Endothelial cell of umbilical vein (primary cell): ENCODE results near the gene SORCS2. TPM values are rescaled to one million over a fixed set of nuclear protein-coding genes. Genes with fewer than 3 reads are reported as not detected.

Experiments
- BruUV-seq: library from RNA; stranded (reverse); fragments of 400-500 nt; replicated peaks from 2 replicates; lab custom pipeline; 2021; lab: Mats Ljungman, UMichigan
- CTCF ChIA-PET: fragments of 300-600, 350-600 bp; sonication (Branson Sonifier 250); formaldehyde crosslinking; loops from one replicate; lab custom pipeline; 2021; ENCODE audit warnings: antibody characterized with exemption, inconsistent platforms; lab: Charles Lee
- POLR2A ChIA-PET: fragments of 300-600, 350-600 bp; sonication (Branson Sonifier 250); formaldehyde crosslinking; loops from one replicate; lab custom pipeline; 2021; ENCODE audit warnings: antibody characterized with exemption, inconsistent platforms; lab: Charles Lee
- DNase-seq: peaks from one replicate; pipeline ENCODE4 v3.0.0-alpha.2; 2011; ENCODE audit warnings: low read depth, low spot score
- FAIRE-seq: peaks from 2 replicates; lab custom pipeline; 2011; peaks lifted over from hg19 to GRCh38; lab: Jason Lieb, UNC
- H2AFZ ChIP-seq: 2 replicates; pipeline ENCODE4 v1.6.0; 2012; ENCODE audit warnings: low read depth, low read length, control low read depth, inconsistent platforms
- H3K27ac ChIP-seq: 2 replicates; pipeline ENCODE4 v1.5.1; 2011; ENCODE audit warnings: low read depth, mild to moderate bottlenecking, control low read depth, low read length, moderate library complexity; ENCODE audit not compliant: insufficient read depth
- H3K27me3 ChIP-seq, 2 experiments: 2 replicates each; pipeline versions ENCODE4 v1.6.0 to v1.6.1; 2011; ENCODE audit warnings: low read length in 2 of 2, mixed read lengths in 1 of 2; ENCODE audit not compliant: control insufficient read depth in 2 of 2, insufficient read depth in 2 of 2
- H3K36me3 ChIP-seq, 2 experiments: 2 replicates in 1 of 2; 3 replicates in 1 of 2; pipeline ENCODE4 v1.5.1; 2011; ENCODE audit warnings: low read length in 2 of 2, mild to moderate bottlenecking in 1 of 2, moderate library complexity in 1 of 2; ENCODE audit not compliant: control insufficient read depth in 2 of 2, insufficient read depth in 2 of 2; ENCODE audit errors: extremely low read depth in 1 of 2
- H3K4me1 ChIP-seq: 3 replicates; pipeline ENCODE4 v1.5.1; 2011; ENCODE audit warnings: mild to moderate bottlenecking, low read length; ENCODE audit not compliant: control insufficient read depth, insufficient read depth; ENCODE audit errors: extremely low read depth
- H3K4me2 ChIP-seq: 2 replicates; pipeline ENCODE4 v1.6.1; 2011; ENCODE audit warnings: low read length, control low read depth, mixed read lengths; ENCODE audit not compliant: insufficient read depth
- H3K4me3 ChIP-seq, 3 experiments: fragments of 200-600 bp in 1 of 3; sonication (generic), shearing (Covaris generic) in 1 of 3; replicated peaks in 1 of 3; 2 replicates each; pipeline ENCODE4 v1.5.1; 2011 to 2016; ENCODE audit warnings: control low read depth in 3 of 3, low read length in 3 of 3, mild to moderate bottlenecking in 2 of 3, inconsistent platforms in 1 of 3, low read depth in 1 of 3, moderate library complexity in 1 of 3; ENCODE audit not compliant: insufficient read depth in 1 of 3
- H3K79me2 ChIP-seq: 2 replicates; pipeline ENCODE4 v1.6.0; 2012; ENCODE audit warnings: low read length, inconsistent platforms; ENCODE audit not compliant: control insufficient read depth, insufficient read depth
- H3K9ac ChIP-seq: replicated peaks from 2 replicates; pipeline ENCODE3; 2011; ENCODE audit warnings: low read length, control low read depth; ENCODE audit not compliant: insufficient read depth; ENCODE audit errors: extremely low read depth
- H3K9me1 ChIP-seq: replicated peaks from 3 replicates; pipeline ENCODE4 v1.6.0; 2011; ENCODE audit warnings: mild to moderate bottlenecking, low read length; ENCODE audit not compliant: control insufficient read depth, insufficient read depth; ENCODE audit errors: extremely low read depth
- H3K9me3 ChIP-seq: replicated peaks from 2 replicates; pipeline ENCODE4 v1.5.1; 2012; ENCODE audit warnings: low read length, inconsistent platforms; ENCODE audit not compliant: control insufficient read depth, insufficient read depth
- H4K20me1 ChIP-seq: replicated peaks from 2 replicates; pipeline ENCODE3; 2011; ENCODE audit warnings: mild to moderate bottlenecking, low read length; ENCODE audit not compliant: control insufficient read depth, insufficient read depth; ENCODE audit errors: extremely low read depth
- CTCF ChIP-seq, 2 donors: IDR thresholded peaks; 1 replicate in 1 of 2; 2 replicates in 1 of 2; pipeline ENCODE4 v1.5.1; 2011; ENCODE audit warnings: low read length in 2 of 2, mild to moderate bottlenecking in 2 of 2, moderate library complexity in 2 of 2, control low read depth in 1 of 2, inconsistent platforms in 1 of 2, low read depth in 1 of 2; ENCODE audit not compliant: insufficient read depth in 1 of 2; ENCODE audit errors: extremely low read depth in 1 of 2
- EZH2 ChIP-seq: IDR thresholded peaks from 2 replicates; pipeline ENCODE4 v1.6.1; 2012; ENCODE audit warnings: borderline replicate concordance, low read depth, mild to moderate bottlenecking, moderate library complexity, low read length, inconsistent platforms; ENCODE audit not compliant: severe bottlenecking
- FOS ChIP-seq: IDR thresholded peaks from 2 replicates; pipeline ENCODE4 v1.6.1; 2011; ENCODE audit warnings: mild to moderate bottlenecking, low read length, moderate library complexity, borderline replicate concordance; ENCODE audit not compliant: insufficient read depth
- GATA2 ChIP-seq: IDR thresholded peaks from 2 replicates; pipeline ENCODE4 v1.7.0; 2011; ENCODE audit warnings: low read depth, mild to moderate bottlenecking, moderate library complexity, mixed read lengths, low read length; ENCODE audit not compliant: insufficient read length, insufficient read depth
- JUN ChIP-seq: IDR thresholded peaks from 2 replicates; pipeline ENCODE4 v1.6.1; 2011; ENCODE audit warnings: borderline replicate concordance, low read depth; ENCODE audit not compliant: insufficient read length, insufficient read depth
- MAX ChIP-seq: IDR thresholded peaks from 2 replicates; pipeline ENCODE4 v1.6.1; 2011; ENCODE audit not compliant: insufficient read depth, insufficient read length
- MYC ChIP-seq: IDR thresholded peaks from one replicate; pipeline ENCODE4 v1.6.1; 2011; ENCODE audit warnings: mild to moderate bottlenecking, low read depth, low read length
- POLR2A ChIP-seq: IDR thresholded peaks from 2 replicates; pipeline ENCODE4 v1.6.1; 2012; ENCODE audit warnings: low read depth, mild to moderate bottlenecking, control low read depth, low read length
- POLR2AphosphoS5 ChIP-seq: IDR thresholded peaks from 2 replicates; pipeline ENCODE4 v1.6.1; 2012; ENCODE audit warnings: low read depth, mild to moderate bottlenecking, control low read depth, low read length, moderate library complexity; ENCODE audit not compliant: insufficient read depth
- dilution Hi-C: fragments of 300-500 bp; cut with MboI; formaldehyde crosslinking; loops from one replicate; pipeline ENCODE4 v1.15.0; 2019; ENCODE audit warnings: low sequenced_read_pairs; ENCODE audit not compliant: extremely low pct_ligation_motif_present
- intact Hi-C: fragments of 100-400 bp; cut with micrococcal nuclease; formaldehyde crosslinking; loops from one replicate; pipeline ENCODE4 v1.10.0; 2022
- polyA plus RNA-seq, 4 experiments: library from polyadenylated mRNA; depleted of rRNA in 3 of 4; stranded (reverse) in 3 of 4; unstranded in 1 of 4; fragments of >200 nt; gene quantifications; 2 replicates each; pipeline versions ENCODE4 v1.2.1 to v1.2.3, GENCODE V29; 2011 to 2012; ENCODE audit warnings: missing spikeins in 1 of 4
- total RNA-seq: library from RNA; stranded (reverse); gene quantifications from 2 replicates; pipeline ENCODE4 v1.2.3, GENCODE V29; 2021

Gene SORCS2
- total and polyA plus RNA-seq, 2 donors (not counting 3 experiments of a cell fraction or from before 2014, with no cell fraction given), result not detected

- H3K4me2 ChIP-seq, result no peak overlapping the region
- H3K36me3 ChIP-seq, result no peaks in the 10 kb centered on the region
- TF ChIP-seq JUN (no peak), POLR2AphosphoS5 (no peak), CTCF (IDR thresholded peaks at IDR 0.05; ENCODE audit: extremely low read depth in 1 of 2, insufficient read depth in 1 of 2, low read depth in 1 of 2, low read length in 2 of 2) (no peak), EZH2 (no peak), GATA2 (no peak), FOS (no peak), MAX (no peak), POLR2A (no peak), MYC (no peak)
- H3K9me3 ChIP-seq, result no peaks in the 10 kb centered on the region
- CTCF ChIA-PET, result no interaction called here
- no peak overlapping the region for H3K4me3 ChIP-seq
- no peak overlapping the region for H2AFZ ChIP-seq
- H3K9ac ChIP-seq, result no peak overlapping the region
- FAIRE-seq (no peak), DNase-seq (no peak)
- no peak overlapping the region for H3K27ac ChIP-seq
- no TSS peak for BruUV-seq
- POLR2A ChIA-PET, result no interaction called here
- H3K9me1 ChIP-seq, result no peaks in the 10 kb centered on the region
- no peaks in the 10 kb centered on the region for H4K20me1 ChIP-seq
- H3K27me3 ChIP-seq, result no peaks in the 10 kb centered on the region
- H3K4me1 ChIP-seq, result no peaks in the 10 kb centered on the region
- no peaks in the 10 kb centered on the region for H3K79me2 ChIP-seq
- intact Hi-C loops (no loop called here), dilution Hi-C loops (no loop called here)
Observed at GRCh38 chr4:7379186-7379585, 186.8 kb downstream of the SORCS2 start.
